HL-60 (cell line): ENCODE measurements around the gene PACRG.

Source experiments
- CTCF ChIP-seq: IDR thresholded peaks from one replicate; pipeline ENCODE4 v1.5.1; 2011; ENCODE audit warnings: low read length, control low read depth, inconsistent platforms; ENCODE audit not compliant: insufficient read depth
- POLR2AphosphoS5 ChIP-seq: IDR thresholded peaks from 2 replicates; pipeline ENCODE4 v1.6.1; 2012; ENCODE audit warnings: low read depth
- REST ChIP-seq: IDR thresholded peaks from 2 replicates; pipeline ENCODE4 v1.6.1; 2012; ENCODE audit warnings: low read depth; ENCODE audit not compliant: insufficient replicate concordance

- TF ChIP-seq REST (no peak), CTCF (no peak), POLR2AphosphoS5 (no peak)
These were observed 212.7 kb downstream of the PACRG start for GRCh38 chr6:162940426-162940825.
